NB4 (cell line): ENCODE data around the gene GPC5.

ENCODE experiments used
- DNase-seq: peaks from one replicate; pipeline ENCODE4 v3.0.0; 2010; ENCODE audit warnings: low read depth
- H3K4me3 ChIP-seq: one replicate; pipeline ENCODE4 v1.5.1; 2011; ENCODE audit warnings: mild to moderate bottlenecking, low read depth, low read length, moderate library complexity
- MAX ChIP-seq: IDR thresholded peaks from 2 replicates; pipeline ENCODE4 v1.6.1; 2011; ENCODE audit warnings: low read depth, low read length
- MYC ChIP-seq: IDR thresholded peaks from 2 replicates; pipeline ENCODE4 v1.6.1; 2011; ENCODE audit warnings: low read depth, low read length
- POLR2A ChIP-seq: IDR thresholded peaks from 2 replicates; pipeline ENCODE4 v1.6.1; 2011; ENCODE audit warnings: mild to moderate bottlenecking; ENCODE audit not compliant: insufficient read length; ENCODE audit errors: extremely low read depth
- TF ChIP-seq, protein P1 (sequence below): IDR thresholded peaks from one replicate; pipeline ENCODE4 v1.5.1; 2012; ENCODE audit warnings: low read depth, low read length

GPC5 gene

DNA sequence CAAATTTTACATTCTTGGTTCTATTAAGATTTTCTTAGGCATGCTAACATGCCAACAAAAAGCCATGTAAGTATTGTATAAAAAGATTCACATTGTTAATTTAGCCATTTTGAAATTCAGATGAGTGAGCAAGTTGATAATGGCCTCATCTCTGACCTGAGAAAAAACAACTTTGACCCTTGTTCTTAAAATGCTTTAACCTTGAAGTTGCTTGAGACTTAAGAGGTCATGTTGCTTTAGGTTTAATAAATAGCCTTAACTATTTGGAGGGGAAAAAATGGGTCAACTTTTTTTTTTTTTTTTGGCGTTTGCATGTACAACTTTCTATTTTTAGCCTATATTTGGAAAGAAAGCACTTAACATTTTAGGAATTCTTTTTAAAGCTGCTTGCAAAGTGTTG lies 44.9 kb upstream of the GPC5 start:
- TF ChIP-seq, protein P1, sequence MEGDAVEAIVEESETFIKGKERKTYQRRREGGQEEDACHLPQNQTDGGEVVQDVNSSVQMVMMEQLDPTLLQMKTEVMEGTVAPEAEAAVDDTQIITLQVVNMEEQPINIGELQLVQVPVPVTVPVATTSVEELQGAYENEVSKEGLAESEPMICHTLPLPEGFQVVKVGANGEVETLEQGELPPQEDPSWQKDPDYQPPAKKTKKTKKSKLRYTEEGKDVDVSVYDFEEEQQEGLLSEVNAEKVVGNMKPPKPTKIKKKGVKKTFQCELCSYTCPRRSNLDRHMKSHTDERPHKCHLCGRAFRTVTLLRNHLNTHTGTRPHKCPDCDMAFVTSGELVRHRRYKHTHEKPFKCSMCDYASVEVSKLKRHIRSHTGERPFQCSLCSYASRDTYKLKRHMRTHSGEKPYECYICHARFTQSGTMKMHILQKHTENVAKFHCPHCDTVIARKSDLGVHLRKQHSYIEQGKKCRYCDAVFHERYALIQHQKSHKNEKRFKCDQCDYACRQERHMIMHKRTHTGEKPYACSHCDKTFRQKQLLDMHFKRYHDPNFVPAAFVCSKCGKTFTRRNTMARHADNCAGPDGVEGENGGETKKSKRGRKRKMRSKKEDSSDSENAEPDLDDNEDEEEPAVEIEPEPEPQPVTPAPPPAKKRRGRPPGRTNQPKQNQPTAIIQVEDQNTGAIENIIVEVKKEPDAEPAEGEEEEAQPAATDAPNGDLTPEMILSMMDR = no peak
- TF ChIP-seq POLR2A (no peak), MAX (no peak), MYC (no peak)
- peak overlapping the region; percentile 29 for H3K4me3 ChIP-seq
- no peak for DNase-seq

DNA sequence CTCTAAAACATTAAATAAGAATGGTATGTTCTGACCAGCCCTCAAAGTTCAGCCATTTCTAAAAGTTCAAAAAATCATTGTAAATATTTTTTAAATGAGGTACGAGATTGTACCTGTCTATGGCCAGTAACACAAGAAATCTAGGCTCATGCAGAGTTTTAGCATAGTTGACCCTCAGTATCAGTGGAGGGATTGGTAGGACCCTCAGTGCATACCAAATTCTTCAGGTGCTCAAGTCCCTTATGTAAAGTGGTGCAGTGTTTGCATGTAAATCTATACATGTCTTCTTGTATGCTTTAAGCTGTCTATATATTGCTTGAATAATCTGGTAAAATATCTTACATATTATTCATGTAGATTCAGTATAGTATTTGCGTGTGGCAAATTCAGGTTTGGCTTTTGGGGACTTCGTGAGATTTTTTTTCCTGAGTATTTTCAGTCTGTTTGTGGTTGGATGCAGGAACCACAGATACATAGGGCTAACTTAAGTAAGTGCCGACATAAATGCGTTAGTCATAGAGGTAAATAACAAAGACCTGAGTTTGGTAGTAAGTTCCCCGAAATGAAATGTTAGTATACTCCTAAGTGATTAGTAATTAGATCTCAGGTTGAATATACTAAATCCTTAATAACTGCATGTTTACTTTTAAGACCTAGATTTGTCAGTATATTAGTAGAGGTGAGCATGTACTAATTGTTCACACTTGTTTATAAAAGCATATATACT lies 43.2 kb upstream of the GPC5 start:
- DNase-seq = no peak
- TF ChIP-seq MYC (no peak), MAX (no peak), POLR2A (no peak)
- TF ChIP-seq, protein P1 = no peak
- no peak overlapping the region for H3K4me3 ChIP-seq

GRCh38 chr13:91355826-91356710 lies 42.4 kb upstream of the GPC5 start:
- TF ChIP-seq MAX = no peak
- TF ChIP-seq, protein P1 = no peak
- TF ChIP-seq POLR2A = no peak
- TF ChIP-seq MYC = no peak

GRCh38 chr13:91356919-91357612 lies 41.4 kb upstream of the GPC5 start:
- no peak overlapping the region for H3K4me3 ChIP-seq
- DNase-seq = no peak
- TF ChIP-seq, protein P1 = no peak
- TF ChIP-seq MYC (no peak), POLR2A (peak; percentile 16)

More at GRCh38 chr13:91355826-91356710, 42.4 kb upstream of the GPC5 start:
- H3K4me3 ChIP-seq = no peak overlapping the region
- DNase-seq = no peak

DNA sequence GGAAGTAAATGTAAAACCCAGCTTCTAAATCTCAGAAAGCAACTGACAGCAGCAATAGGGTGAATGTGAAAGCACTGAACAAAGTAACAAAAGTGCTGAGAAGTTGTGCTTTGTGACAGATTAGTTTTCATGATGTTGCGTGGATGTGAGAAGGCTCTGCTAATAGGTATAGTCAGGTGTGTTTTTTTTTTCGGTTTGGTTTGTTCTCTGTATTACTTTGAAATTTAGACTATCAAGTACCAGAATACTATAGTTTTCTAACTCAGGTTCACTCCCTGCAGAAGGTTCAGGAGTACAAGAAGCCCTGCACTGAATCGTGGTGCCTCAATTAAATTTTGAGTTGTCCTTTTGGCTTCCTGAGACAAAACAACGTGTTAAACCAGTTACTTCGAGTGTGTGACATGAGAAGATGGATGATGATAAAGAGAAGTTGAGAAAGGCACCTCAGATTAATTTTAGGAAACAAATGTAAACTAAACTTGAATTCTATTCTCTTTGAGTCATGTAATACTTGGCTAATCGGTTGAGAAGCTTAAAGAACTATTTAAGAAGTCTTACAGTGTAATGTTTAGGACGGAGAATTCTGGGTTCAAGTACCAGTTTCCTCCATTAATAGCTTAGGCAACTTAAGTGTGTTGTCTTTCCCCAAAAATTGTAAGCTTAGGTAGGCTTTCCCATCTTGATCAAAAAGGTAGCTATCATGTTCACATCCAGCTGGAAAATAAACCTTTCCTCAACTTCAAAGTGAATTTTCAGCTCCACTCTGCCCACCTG lies 40.6 kb upstream of the GPC5 start:
- no peak overlapping the region for H3K4me3 ChIP-seq
- no peak for TF ChIP-seq MYC
- TF ChIP-seq POLR2A = no peak
- TF ChIP-seq, protein P1 = no peak
- TF ChIP-seq MAX = no peak
- no peak for DNase-seq
